ENCODE measurements around the gene TNRC6C.

TNRC6C gene

DNA sequence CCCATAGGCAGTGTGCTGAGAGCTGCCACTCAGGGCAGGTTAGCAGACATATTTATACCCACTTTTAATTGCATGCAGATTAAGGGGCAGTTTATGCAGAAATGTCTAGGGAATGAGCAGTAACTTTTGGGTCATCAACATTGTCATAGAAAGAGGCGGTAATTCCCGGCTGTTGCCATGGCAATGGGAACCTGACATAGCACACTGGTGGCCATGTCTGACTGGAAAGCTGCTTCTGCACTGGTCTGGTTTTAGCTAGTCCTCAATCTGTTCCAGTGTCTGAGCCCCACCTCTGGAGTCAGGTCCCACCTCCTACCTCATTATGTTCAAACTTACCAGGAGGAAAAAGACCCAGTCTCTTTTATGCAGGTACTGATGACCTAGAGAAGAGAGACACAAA, 31.5 kb upstream of the TNRC6C start:
- DNase-seq (ENCODE audit: extremely low read depth, low read depth): no peak
- TF ChIP-seq CTCF (IDR thresholded peaks at IDR 0.05; ENCODE audit: low read depth, low read length): no peak

DNA sequence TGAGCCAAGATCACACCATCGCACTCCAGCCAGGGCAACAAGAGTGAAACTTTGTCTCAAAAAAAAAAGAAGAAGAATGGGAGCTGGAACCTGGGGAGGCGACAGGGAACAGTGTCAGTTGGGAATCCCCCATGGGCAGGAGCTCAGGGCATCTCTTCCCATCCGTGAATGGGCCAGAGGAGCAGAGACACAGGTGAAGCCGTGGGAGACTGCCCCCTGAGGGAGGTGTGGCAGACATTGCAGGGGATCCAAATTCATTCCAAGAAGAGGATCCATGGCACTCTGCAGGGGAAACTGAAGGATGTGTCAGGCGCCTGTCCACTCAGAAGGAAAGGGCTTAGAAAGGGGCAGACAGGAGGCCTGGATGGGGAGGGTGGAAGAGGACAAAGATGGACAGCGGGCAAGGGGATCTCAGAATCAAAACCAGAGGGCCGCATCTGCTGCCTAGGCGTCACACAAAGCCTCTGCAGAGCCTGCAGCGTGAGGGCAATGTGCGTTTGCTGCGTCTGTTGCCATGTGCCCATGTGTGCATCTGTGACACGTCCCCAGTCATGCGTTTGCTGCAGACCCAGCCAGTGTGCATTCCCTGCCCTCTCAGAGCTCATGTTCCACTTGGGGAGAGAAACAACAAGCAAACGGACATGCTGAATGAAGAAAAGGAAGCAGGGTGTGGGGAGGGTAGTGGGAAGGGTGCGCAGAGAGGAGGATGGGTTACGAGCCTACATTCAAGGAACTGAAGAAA, 30.6 kb upstream of the TNRC6C start:
- DNase-seq (ENCODE audit: extremely low read depth, low read depth): no peak
- TF ChIP-seq CTCF (IDR thresholded peaks at IDR 0.05; ENCODE audit: low read depth, low read length): no peak

DNA sequence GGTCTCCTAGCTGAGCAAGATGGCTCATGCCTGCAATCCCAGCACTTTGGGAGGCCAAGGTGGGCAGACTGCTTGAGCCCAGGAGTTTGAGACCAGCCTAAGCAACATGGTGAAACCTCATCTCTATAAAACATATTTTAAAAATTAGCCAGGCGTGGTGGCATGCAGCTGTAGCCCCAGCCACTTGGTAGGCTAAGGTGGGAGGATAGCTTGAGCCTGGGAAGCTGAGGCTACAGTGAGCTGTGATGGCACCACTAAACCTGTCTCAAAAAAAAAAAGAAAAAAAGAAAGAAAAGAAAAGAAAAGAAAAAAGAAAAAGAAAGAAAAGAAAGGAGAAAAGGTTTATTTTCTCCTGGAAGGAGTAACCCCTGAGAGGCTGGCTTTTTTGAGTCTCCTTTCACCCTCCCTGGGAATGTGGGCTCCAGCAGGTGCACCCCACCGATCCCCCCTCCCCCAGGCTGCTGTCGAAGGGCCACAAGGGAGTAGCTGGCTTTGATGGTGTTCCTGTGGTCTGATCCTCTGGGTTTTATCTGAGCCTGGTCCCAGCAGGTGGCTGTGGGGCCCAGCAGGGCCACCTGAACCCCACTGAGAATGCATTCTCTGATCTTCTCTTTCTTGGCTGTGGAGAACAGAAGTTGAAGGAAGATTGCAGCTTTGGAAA, 29.9 kb upstream of the TNRC6C start:
- TF ChIP-seq CTCF (IDR thresholded peaks at IDR 0.05; ENCODE audit: low read depth, low read length): no peak
- no peak for DNase-seq (ENCODE audit: extremely low read depth, low read depth)

GRCh38 chr17:77929180-77929564, 29.3 kb upstream of the TNRC6C start:
- DNase-seq (ENCODE audit: extremely low read depth, low read depth): no peak
- TF ChIP-seq CTCF (IDR thresholded peaks at IDR 0.05; ENCODE audit: low read depth, low read length): no peak

DNA sequence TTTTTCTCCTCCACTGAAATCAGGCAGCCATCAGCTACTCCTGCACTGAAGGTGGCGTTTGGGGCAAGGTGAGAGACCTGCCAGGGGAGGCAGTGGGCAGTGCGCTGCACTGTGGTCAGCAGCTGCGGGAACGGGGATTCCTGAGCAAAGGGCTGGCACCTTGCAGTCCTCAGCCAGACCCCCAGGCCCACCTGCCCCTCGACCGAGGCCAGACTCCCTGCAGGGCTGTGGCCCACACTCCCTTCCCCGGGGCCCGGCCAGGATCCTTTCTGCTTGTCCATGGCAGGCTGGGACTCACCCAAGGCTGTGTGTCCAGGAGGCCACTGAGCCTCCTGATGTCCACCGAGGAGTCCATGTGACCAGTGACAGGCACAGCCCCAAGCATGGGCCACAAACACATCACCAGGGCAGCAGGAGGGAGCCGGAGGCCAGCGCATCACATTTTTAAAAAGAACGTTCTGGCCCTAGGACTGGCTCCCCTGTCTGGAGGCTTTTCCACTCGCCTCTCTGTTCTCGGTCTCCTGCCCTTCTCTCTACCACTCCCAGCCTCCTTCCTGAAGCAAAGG, 28.5 kb upstream of the TNRC6C start:
- TF ChIP-seq CTCF (IDR thresholded peaks at IDR 0.05; ENCODE audit: low read depth, low read length): no peak
- DNase-seq (ENCODE audit: extremely low read depth, low read depth): no peak

GRCh38 chr17:77930780-77931768, 27.4 kb upstream of the TNRC6C start:
- TF ChIP-seq CTCF (IDR thresholded peaks at IDR 0.05; ENCODE audit: low read depth, low read length): no peak
- DNase-seq (ENCODE audit: extremely low read depth, low read depth): no peak
